ENCODE measurements around the gene ARFGAP1.

Gene ARFGAP1

GRCh38 chr20:63295018-63295417, 22.4 kb downstream of the ARFGAP1 start:
- no peak for DNase-seq (ENCODE audit: extremely low spot score)
- ChIA-PET POLR2A (interaction anchor here (1.1 to 1.3 kb wide), 2 partner anchors 22 kb away, joined by 3 read pairs; partner anchors contain the start of gene ARFGAP1), CTCF (interaction anchor here (1.2 kb wide), 1 partner anchor 72 kb away, joined by 3 read pairs; no protein-coding TSS in a partner anchor)
- TF ChIP-seq ARNT (IDR thresholded peaks at IDR 0.05) (no peak), SUZ12 (IDR thresholded peaks at IDR 0.05) (no peak), CTBP1 (IDR thresholded peaks at IDR 0.05; ENCODE audit: borderline replicate concordance) (no peak), SP1 (IDR thresholded peaks at IDR 0.05) (no peak), FOXK2 (IDR thresholded peaks at IDR 0.05) (no peak), HDGF (IDR thresholded peaks at IDR 0.05; ENCODE audit: borderline replicate concordance) (no peak), L3MBTL2 (conservative IDR thresholded peaks at IDR 0.05) (no peak), FOXM1 (IDR thresholded peaks at IDR 0.05; ENCODE audit: borderline replicate concordance) (no peak), TARDBP (IDR thresholded peaks at IDR 0.05) (no peak), ELF4 (IDR thresholded peaks at IDR 0.05) (no peak), FOXA1 (IDR thresholded peaks at IDR 0.05) (no peak), ZNF384 (IDR thresholded peaks at IDR 0.05) (no peak), BHLHE40 (IDR thresholded peaks at IDR 0.05; ENCODE audit: borderline replicate concordance) (no peak), LEF1 (IDR thresholded peaks at IDR 0.05; ENCODE audit: borderline replicate concordance) (no peak), NFRKB (IDR thresholded peaks at IDR 0.05) (no peak), PKNOX1 (IDR thresholded peaks at IDR 0.05) (no peak)

- CTCF ChIA-PET, result interaction anchor here (0.5 to 1.2 kb wide), 2 partner anchors 72 kb away, joined by 3 read pairs; no protein-coding TSS in a partner anchor
- TF ChIP-seq ZNF384 (IDR thresholded peaks at IDR 0.05), result no peak
- POLR2A ChIA-PET, result interaction anchor here (1.3 kb wide), 1 partner anchor 23 kb away, joined by 3 read pairs; the partner anchor contains the start of gene ARFGAP1
- DNase-seq (ENCODE audit: extremely low spot score), result no peak
Observed at GRCh38 chr20:63295422-63295821, 22.8 kb downstream of the ARFGAP1 start.

- no peak for TF ChIP-seq BHLHE40 (IDR thresholded peaks at IDR 0.05; ENCODE audit: borderline replicate concordance)
- no peak for TF ChIP-seq FOXK2 (IDR thresholded peaks at IDR 0.05)
- TF ChIP-seq L3MBTL2 (conservative IDR thresholded peaks at IDR 0.05), result no peak
- TF ChIP-seq SUZ12 (IDR thresholded peaks at IDR 0.05), result no peak
- no peak for TF ChIP-seq ARNT (IDR thresholded peaks at IDR 0.05)
- TF ChIP-seq FOXM1 (IDR thresholded peaks at IDR 0.05; ENCODE audit: borderline replicate concordance), result no peak
- TF ChIP-seq SP1 (IDR thresholded peaks at IDR 0.05), result no peak
- TF ChIP-seq NFRKB (IDR thresholded peaks at IDR 0.05), result no peak
- TF ChIP-seq TARDBP (IDR thresholded peaks at IDR 0.05), result no peak
- TF ChIP-seq ELF4 (IDR thresholded peaks at IDR 0.05), result no peak
- no peak for TF ChIP-seq LEF1 (IDR thresholded peaks at IDR 0.05; ENCODE audit: borderline replicate concordance)
- no peak for TF ChIP-seq FOXA1 (IDR thresholded peaks at IDR 0.05)
- TF ChIP-seq CTBP1 (IDR thresholded peaks at IDR 0.05; ENCODE audit: borderline replicate concordance), result no peak
- no peak for TF ChIP-seq PKNOX1 (IDR thresholded peaks at IDR 0.05)
- TF ChIP-seq HDGF (IDR thresholded peaks at IDR 0.05; ENCODE audit: borderline replicate concordance), result no peak
- TF ChIP-seq ZNF384 (IDR thresholded peaks at IDR 0.05), result no peak
- no peak for DNase-seq (ENCODE audit: extremely low spot score)
- CTCF ChIA-PET, result interaction anchor here (0.5 kb wide), 1 partner anchor 73 kb away, joined by 3 read pairs; no protein-coding TSS in a partner anchor
- POLR2A ChIA-PET, result interaction anchor here (1.3 kb wide), 1 partner anchor 23 kb away, joined by 3 read pairs; the partner anchor contains the start of gene ARFGAP1
Observed at GRCh38 chr20:63295846-63296245, 23.2 kb downstream of the ARFGAP1 start.

- CTCF ChIA-PET, result interaction anchor here (1.6 kb wide), 1 partner anchor 73 kb away, joined by 4 read pairs; no protein-coding TSS in a partner anchor
- no peak for DNase-seq (ENCODE audit: extremely low spot score)
- TF ChIP-seq BHLHE40 (IDR thresholded peaks at IDR 0.05; ENCODE audit: borderline replicate concordance), result no peak
- no peak for TF ChIP-seq FOXK2 (IDR thresholded peaks at IDR 0.05)
- no peak for TF ChIP-seq TARDBP (IDR thresholded peaks at IDR 0.05)
- no peak for TF ChIP-seq SP1 (IDR thresholded peaks at IDR 0.05)
- TF ChIP-seq ZNF384 (IDR thresholded peaks at IDR 0.05), result no peak
- TF ChIP-seq L3MBTL2 (conservative IDR thresholded peaks at IDR 0.05), result no peak
- POLR2A ChIA-PET, result interaction anchor here (1.3 kb wide), 1 partner anchor 24 kb away, joined by 3 read pairs; the partner anchor contains the start of gene ARFGAP1
Observed at GRCh38 chr20:63296531-63297299, 24.1 kb downstream of the ARFGAP1 start.

- CTCF ChIA-PET, result interaction anchor here (1.6 kb wide), 1 partner anchor 73 kb away, joined by 4 read pairs; no protein-coding TSS in a partner anchor
- no peak for DNase-seq (ENCODE audit: extremely low spot score)
Observed at GRCh38 chr20:63297371-63297781, 24.8 kb downstream of the ARFGAP1 start.

More at GRCh38 chr20:63297371-63297781, 24.8 kb downstream of the ARFGAP1 start:
- POLR2A ChIA-PET, result no interaction called here
- TF ChIP-seq ELF4 (IDR thresholded peaks at IDR 0.05) (no peak), LEF1 (IDR thresholded peaks at IDR 0.05; ENCODE audit: borderline replicate concordance) (no peak), PKNOX1 (IDR thresholded peaks at IDR 0.05) (no peak), HDGF (IDR thresholded peaks at IDR 0.05; ENCODE audit: borderline replicate concordance) (no peak), L3MBTL2 (conservative IDR thresholded peaks at IDR 0.05) (no peak), ZNF384 (IDR thresholded peaks at IDR 0.05) (no peak), SP1 (IDR thresholded peaks at IDR 0.05) (no peak), FOXM1 (IDR thresholded peaks at IDR 0.05; ENCODE audit: borderline replicate concordance) (no peak), FOXK2 (IDR thresholded peaks at IDR 0.05) (no peak), CTBP1 (IDR thresholded peaks at IDR 0.05; ENCODE audit: borderline replicate concordance) (no peak), BHLHE40 (IDR thresholded peaks at IDR 0.05; ENCODE audit: borderline replicate concordance) (no peak)
